Muscle of arm (tissue), 12 donors: Measurements from ENCODE around the gene ENGASE. TPM values are rescaled to one million over a fixed set of nuclear protein-coding genes. Genes with fewer than 3 reads are reported as not detected.

Experiments
- DNase-seq: peaks from one replicate; pipeline ENCODE4 v3.0.0-alpha.2; 2013
- polyA plus RNA-seq, 12 donors: library from polyadenylated mRNA; unstranded; fragments of 120-200 nt; gene quantifications; one replicate each; pipeline ENCODE4 v1.2.1, GENCODE V29; 2013; ENCODE audit not compliant: insufficient read length in 12 of 12

Gene ENGASE
- polyA plus RNA-seq, 12 donors: 12.5 to 30.6 (median 16.5) TPM; not detected in 1

DNA sequence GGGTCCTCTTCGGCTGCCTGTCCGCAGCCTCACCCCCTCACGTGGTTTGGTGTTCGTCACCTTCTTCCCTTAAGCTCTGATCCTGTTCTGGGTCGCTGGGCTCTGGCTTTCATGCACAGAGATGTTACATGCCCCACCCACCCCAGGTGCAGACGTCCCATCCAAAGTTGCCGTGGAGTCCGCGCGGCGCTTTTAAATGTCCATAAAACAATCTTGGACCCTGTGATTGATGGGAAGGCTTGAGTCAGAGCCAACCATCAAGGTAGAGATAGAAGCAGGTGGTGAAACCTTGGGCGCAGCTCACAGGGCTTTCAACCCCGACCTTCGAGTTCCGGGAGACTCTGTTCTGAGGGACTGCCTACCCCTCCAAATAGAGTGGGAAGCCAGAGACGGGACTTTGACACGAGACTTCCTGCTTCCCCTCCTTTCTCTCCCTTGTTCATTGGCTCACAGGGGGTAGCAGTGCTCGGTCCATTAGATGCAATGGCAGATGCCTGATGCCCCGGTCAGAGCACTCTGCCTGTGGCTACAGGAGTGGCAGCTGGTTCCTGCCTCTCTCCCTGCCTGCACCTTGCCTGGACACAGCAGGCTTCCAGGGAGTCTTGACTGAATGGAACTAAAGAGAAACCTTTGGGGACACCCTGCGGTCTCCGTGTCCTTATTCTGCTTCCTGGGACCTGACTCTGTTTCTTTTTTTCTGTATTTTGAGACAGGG, 4.0 kb downstream of the ENGASE start:
- no peak for DNase-seq

DNA sequence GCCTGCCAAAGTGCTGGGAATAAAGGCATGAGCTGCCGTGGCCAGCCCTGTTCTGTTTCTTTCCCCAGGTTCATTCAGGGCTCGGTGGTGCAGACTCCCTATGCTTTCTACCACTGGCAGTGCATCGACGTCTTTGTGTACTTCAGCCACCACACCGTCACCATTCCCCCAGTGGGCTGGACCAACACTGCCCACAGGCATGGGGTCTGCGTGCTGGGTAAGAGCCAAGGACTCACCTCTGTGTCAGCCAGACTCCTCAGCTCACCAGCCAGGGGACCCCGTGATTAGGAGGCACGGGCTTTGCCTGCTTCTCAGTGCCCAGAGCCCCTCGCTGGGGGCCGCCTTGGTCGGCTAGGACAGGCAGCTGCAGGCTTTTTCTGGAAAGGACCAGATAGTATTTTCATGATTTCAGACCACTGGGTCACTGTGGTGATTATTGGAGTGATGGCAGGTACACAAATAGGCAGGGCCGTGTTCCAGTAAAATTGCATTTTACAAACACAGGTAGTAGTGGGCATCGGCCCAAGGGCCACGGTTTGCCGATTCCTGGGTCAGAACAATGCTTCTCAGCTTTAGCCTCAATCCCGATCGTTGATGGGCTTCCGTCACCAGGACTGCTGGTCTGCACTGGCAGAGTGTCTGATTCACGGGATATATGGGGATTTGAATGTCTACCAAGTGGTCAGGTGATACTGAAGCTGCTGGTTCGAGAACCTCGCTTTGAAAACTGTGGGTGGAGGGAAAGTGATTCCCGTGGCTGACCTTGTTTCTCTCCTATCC, 5.0 kb downstream of the ENGASE start:
- DNase-seq: no peak

DNA sequence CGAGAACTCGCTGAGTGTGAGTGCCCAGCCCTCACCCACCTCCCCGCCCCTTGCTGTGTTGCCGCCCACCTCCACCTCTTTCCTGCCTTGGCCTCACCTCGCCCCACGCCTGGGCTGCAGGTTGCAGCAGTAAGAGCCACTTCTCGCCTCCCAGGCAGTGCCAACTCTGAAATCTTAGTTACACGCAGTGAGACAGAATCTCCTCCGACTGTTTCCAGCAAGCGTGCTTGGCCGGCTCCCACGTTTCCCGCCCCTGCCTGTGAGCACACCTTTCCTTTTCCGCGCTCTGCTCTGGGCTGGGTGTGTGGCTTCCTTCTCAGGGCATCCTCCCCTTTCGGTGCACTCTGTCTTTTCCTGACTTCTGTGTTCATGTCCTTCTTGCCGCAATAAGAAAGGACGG, 5.7 kb downstream of the ENGASE start:
- DNase-seq: no peak

DNA sequence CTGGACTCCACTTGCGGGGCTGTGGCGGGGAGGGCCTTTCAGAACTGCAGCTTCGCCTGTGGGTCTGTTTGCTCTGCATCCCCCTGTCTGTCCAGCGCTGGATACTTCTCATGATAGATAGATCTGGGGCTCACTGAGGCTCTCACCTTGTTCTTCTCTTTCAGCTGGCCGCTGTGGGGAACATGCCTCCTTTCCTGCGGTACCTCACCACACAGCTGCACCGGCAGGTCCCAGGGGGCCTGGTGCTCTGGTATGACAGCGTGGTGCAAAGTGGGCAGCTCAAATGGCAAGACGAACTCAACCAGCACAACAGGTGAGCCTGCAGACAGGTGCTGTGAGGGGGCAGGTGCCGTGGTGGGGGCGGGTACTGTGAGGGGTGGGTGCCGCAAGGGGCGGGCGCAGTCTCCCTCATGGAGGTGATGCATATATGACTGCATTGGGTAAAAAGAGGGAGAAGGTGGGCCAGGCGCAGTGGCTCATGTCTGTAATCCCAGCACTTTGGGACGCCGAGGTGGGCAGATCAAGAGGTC, 6.2 kb downstream of the ENGASE start:
- DNase-seq: no peak

DNA sequence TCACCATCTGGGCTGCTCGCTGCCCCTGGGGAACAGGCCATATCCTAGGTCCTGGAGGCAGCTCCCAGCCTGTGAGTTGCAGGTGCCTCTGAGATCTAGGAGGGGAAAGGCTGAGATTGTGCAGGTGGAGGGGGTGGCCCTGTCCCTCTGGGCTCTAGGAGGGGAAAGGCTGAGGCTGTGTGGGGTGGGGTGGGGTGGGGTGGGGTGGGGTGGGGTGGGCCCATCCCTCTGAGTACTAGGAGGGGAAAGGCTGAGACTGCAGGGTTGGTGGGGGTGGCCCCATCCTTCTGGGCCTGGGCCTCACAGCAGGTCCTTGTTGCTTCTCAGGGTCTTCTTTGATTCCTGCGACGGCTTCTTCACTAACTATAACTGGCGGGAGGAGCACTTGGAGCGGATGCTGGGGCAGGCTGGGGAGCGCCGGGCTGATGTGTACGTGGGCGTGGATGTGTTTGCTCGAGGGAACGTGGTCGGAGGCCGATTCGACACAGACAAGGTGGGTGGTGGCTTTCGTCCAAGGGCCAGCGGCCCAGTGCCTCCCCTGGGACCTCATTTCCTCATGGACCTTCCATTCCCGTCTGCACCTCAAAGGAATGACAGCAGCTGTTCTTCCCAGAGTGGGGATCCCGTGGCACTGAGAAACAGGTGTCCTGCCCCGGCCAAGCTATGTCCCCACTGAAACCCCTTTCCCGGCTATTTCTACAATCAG, 7.1 kb downstream of the ENGASE start:
- DNase-seq: no peak

DNA sequence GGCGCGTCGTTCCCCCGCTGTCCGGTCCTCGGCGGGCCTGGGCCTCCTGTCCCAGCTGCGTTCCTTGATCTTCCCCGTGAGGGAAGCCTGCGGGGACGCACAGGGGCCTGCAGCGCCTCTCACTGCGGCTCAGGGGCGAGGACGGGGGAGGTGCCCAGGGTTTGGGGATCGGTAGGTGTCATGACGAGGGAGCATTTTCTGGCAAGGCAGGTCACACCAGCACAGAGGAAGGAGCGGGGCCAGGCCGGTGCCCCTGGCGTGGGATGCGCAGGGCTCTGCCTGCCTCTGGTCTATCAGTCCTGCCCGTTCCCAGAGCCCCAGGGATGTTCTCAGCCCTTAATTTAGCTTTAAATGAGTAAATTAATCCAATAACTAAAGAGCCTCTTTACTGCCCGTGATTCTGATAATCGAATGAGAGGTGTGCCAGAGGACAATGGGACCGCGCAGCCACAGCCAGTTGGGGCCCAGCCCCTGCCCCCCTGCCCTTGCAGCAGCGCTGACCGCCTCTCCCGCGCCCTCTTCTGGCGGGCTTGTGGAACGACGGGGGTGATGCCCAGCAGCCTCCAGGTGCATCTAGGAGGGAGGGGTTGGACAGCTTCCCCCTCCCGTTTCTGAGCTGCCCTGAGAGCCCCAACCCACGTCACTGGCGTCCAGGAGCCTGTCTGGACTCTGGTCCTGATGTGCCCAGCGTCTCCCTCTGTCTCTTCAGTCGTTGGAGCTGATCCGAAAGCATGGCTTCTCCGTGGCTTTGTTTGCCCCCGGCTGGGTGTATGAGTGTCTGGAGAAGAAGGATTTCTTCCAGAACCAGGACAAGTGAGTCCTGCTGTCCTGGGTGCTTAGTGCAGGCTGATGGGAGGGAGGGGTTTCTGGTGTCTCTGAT, 7.9 kb downstream of the ENGASE start:
- no peak for DNase-seq

DNA sequence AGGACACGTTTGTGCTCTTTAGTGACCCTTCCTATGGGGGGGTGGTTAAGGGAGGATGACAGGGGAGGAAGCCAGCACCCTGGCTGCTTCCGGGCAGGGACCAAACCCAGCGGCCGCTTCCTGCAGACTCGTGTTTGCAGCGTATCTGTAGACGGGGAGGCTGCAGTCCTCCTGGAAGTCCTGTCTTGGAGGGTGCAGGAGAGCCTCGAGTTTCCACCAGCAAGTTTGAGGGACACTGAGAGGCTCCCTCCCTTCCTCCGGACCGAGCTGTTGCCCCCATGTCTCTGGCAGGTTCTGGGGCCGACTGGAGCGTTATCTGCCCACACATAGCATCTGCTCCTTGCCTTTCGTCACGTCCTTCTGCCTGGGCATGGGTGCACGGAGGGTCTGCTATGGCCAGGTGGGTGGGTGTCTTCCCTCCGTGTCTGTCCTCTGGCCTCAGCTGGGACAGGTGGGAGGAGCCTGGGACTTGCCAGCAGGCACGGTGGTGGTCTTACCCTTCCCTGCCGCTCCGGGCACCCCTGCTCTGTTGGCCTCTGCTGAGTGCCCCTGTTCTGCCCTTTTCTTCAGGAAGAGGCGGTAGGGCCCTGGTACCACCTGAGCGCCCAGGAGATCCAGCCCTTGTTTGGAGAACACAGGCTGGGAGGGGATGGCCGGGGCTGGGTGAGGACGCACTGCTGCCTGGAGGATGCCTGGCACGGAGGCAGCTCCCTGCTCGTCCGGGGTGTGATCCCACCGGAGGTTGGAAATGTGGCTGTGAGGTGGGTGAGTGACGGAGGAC, 8.8 kb downstream of the ENGASE start:
- no peak for DNase-seq

DNA sequence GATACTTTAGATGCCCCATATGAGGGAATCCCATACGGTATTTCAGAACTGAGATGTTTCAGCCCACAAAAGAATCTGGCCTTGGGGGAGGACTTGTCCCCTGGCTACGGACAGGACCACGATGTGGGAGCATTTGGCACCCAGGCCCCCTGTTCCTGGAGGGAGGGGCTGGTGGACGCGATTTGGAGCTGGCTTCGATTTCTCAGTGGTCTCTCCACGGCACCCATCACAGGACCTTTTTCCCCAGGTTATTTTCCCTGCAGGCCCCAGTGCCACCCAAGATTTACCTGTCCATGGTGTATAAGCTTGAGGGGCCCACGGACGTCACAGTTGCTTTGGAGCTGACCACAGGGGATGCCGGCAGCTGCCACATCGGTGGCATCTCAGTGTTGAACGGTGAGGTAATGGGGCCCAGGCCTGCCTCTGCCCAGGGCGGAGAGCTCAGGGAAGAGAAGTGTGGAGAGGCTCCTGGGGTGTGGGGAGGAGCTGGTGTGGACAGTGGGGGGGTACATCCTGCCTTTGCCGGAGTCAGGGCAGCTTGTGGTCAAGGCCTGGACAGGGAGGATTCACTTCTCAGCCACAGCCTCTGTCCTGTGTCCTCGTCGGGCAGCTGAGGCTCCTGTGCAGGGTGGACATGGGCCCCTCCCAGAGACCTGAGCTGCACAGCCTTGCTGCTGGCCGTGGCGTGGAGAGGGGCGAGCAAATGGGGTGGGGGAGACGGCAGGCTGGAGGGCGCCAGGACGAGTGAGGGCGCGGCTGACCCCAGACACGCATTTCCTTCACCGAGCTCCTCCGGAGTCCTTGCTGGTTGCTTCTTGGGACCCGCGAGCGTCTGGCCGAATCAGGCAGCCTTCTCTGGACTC, 9.9 kb downstream of the ENGASE start:
- DNase-seq: no peak

DNA sequence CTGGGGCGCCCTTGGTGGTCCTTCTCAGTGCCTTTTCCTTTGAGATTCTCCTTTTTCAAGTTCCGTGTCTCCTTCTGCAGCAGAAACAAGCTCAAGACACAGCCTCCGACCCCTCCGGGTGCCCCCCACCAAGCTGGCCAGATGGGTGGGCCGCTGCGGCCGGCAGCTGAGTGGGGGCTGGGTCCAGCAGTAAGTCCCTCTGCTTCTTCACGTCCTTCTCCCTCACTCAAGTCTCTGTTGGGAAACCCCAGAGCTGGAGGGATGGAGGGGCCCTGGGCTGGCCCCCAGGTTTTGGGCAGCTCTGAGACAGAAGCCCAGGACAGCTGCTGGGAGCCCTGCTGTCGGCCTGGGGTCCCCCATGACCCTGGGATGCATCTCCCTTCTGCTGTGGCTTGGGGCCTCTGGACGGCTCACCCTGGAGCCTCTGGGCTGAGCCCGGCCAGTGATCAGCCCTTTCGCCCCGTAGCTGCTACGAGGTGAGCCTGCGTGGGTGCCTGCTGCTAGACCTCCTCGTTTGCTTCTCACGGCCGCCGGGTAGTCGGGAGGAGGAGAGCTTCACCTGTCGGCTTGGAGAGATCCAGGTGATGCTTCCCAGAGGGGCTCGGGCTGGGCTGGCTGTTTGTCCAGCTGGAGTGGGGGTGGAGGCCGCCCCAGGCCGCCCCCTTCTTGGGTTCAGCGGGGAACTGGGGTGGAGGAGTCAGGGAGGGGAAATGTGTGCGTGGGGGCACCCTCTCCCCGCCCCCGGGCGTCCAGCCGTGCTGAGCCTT, 10.7 kb downstream of the ENGASE start:
- DNase-seq: no peak

DNA sequence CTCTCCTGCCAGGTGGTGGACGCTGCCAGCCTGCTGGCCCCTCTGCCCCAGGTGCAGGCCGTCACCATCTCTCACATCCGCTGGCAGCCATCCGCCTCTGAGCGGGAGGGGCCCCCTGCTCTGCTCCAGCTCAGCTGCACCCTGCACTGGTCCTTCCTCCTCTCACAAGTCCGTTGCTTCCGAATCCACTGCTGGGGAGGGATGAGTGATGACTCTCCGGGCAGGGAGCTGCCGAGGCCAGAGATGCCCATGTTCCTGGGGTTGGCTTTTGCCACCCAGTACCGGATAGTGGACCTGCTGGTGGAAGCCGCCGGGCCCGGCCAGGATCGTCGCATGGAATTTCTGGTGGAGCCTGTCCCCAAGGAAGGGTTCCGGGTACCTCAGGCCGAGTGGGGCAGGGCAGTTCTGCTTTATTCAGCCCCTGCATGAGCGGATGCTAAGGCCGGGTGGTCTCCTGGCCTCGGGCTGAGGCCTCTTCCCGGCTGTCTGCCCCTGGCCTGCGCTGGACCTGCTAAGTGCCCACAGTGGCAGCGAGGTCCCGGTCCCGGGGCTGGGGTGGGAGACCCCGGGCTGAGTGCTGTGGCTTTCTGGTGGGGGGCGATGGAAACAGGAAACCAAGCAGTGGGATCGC, 11.4 kb downstream of the ENGASE start:
- no peak for DNase-seq

DNA sequence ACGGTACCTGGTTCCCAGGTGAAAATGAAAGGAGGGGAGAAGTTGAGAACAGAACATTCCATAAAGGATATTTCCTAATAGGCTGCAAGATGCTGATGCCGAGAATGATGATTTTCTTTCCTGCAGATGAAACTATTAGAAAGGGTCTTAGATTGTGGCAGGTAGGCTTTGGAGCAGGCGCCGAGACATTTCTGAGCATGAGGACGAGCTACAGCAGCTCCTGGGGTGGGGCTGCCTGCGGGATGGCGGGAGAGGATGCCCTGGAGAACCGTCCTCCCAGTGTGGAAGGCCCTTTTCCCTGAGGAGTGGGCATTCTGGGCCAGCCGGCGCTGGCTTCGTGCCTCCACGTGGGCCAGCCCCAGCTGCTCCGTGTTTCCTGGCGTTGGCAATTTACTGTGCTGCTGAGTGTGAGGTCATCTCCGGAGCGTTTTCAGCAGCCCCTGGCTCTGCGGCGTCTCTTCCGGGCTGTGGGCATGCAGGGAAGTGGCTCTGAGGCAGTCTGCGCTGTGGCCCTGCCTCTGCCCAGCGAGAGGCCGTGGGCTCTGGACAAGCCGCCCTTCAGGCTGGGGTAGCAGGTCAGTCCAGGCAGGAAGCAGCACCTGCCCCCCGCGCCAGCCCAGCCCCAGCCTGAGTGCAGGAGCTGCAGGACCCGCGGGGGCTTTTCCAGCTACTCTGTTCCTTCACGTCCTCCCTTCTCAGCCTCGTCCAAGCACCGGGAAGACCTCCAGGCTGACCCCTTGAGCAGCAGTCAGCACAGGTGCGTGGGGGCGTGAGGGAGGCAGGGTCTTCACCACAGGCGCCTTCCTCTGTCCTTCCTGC, 12.2 kb downstream of the ENGASE start:
- no peak for DNase-seq

DNA sequence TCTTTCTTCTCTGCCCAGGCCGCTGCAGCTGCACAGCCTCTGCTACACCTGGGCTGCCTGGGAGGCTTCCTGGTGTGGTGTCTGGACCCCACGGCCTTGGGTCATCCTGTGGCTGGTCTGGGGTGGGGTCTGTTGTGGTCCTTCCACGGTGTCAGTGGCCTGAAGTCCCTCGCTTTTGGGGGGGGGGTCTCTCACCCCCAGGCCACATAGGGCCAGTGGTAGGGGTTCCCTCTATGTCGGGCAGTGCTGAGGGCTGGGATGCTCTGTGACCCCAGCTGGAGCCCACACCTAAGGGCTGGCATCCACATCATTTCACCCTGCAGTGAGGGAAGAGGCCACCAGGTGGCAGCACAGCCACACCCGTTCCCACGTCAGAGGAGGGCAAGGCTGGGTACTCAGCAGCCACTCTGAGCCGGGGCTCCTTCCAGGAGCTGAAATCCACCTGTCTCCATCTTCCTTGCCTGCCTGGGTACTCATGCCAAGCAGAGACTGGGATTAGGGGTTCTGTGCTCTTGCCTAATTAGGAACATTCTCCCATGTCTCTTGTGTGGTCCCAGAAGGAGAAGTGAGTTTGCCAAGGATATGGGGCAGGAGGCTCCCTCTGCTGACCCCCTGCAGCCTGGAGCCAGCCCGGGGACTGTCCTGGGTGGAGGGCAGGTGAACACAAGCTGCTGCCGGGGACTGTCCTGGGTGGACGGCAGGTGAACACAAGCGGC, 13.0 kb downstream of the ENGASE start:
- peak; percentile 61 for DNase-seq

DNA sequence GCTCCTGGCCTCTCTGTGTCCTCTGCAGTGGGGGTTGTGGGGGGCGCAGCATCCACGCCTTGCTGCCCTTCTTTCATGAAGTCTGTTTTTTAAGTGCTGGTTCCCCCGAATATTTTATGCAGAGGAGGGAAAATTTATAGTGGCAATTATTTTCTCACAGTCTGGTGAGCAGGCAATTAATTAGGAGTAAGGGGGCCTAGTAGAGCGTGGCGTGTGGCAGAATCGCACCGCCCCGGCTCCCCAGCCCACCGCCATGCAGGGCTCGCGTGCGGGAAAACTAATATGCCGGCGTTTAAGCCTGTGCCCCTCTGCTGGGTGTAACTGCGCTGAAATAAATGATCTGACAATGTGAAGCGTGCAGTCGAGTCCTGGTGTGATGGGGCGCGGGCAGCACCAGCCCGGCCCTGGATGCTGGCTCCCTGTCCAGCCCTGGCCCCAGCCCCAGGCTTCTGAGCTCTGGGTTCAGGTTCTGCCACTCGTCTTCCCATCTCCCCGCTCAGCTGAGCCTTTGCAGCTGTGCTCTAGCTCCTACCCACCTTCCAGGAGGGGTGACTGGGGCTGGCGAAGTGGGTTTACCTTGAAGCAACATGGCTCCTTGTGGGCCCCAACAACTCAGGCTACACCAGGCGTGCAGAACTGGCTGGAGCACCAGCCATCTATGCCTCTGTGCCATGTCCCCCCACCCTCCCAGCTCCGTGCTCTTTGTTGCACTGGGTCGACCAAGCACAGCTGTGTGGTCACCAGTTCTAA, 13.8 kb downstream of the ENGASE start:
- DNase-seq: no peak

DNA sequence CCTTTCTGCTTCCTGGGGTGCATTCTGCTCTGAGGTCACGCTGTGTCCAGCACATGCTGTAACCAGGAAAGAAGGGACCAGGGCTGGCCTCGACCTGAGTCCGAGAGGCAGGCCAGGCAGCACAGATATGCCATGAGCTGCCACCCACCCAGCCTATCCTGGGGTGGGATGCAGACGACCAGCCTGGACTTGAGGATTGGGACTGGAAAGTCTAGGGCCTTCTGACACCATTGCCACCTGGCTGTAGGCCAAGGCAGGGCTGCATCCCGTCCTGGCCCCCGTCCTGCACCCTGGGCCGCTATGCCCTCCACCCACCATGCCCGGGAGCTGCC, 14.3 kb downstream of the ENGASE start:
- DNase-seq: no peak

DNA sequence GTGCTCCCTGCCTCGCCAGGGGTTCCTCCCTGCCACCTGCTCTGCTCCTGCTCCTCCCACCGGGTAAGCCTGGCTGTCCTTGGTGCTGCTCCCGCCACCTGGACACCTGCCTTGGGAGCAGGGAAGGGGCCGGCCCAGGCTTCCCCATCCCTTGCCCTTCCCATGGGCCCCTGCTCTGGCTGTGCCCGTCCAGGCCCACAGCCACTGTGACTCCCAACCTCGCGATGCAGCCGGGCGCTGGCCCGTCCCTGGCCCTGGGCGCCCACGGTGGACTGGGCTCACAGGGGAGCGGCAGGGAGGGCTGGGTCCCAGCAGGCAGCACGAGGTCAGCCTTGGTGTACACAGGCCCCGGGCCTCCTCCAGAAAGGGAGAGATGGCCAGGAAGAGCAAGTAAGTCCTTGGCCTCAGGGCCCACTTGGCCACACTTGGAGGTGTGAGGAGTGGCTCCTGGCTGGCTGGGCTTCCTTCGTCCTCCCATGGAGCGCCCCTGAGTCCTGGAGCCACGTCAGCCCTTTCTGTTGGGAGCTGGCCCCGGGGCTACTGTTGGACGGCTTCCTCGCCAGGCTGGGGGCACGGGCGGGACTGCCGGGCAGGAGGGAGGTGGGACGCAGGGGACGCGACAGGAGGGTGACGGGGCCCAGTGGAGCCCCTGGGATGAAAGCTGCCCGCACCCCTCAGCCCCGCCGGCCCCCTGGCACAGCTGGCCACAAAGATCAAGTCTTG, 15.3 kb downstream of the ENGASE start:
- DNase-seq: no peak
